NCI-H2196 treated with DMSO at 0.1 percent for 48 hours (cell line): ENCODE measurements around the gene KDM8.
"Not testable (repeated sequence)": the region's sequence is repeated elsewhere in the genome, so short reads cannot be mapped to it uniquely, and the experiment has no call there.

ENCODE experiments used
- DNase-seq: peaks from one replicate; lab custom pipeline; 2025; ENCODE audit not compliant: unreplicated experiment; lab: John Stamatoyannopoulos, UW

The KDM8 gene

GRCh38 chr16:27241658-27242057, 38.3 kb downstream of the KDM8 start:
- no peak for DNase-seq

GRCh38 chr16:27242398-27242797, 39.1 kb downstream of the KDM8 start:
- DNase-seq = no peak

GRCh38 chr16:27242868-27243590, 39.7 kb downstream of the KDM8 start:
- DNase-seq = no peak

- DNase-seq = no peak
Observed at GRCh38 chr16:27243725-27244362, 40.5 kb downstream of the KDM8 start.

- no peak for DNase-seq
Observed at GRCh38 chr16:27244363-27244755, 41.0 kb downstream of the KDM8 start.

GRCh38 chr16:27245276-27246172, 42.2 kb downstream of the KDM8 start:
- DNase-seq = no peak

- no peak for DNase-seq
Observed at GRCh38 chr16:27246439-27246838, 43.1 kb downstream of the KDM8 start.

- not testable (repeated sequence) for DNase-seq
Observed at GRCh38 chr16:27247076-27247475, 43.8 kb downstream of the KDM8 start.

- DNase-seq = no peak
Observed at GRCh38 chr16:27248036-27248435, 44.7 kb downstream of the KDM8 start.

GRCh38 chr16:27248886-27249285, 45.6 kb downstream of the KDM8 start:
- DNase-seq = not testable (repeated sequence)

GRCh38 chr16:27251541-27252205, 48.3 kb downstream of the KDM8 start:
- no peak for DNase-seq

- no peak for DNase-seq
Observed at GRCh38 chr16:27252206-27252585, 48.9 kb downstream of the KDM8 start.

GRCh38 chr16:27253526-27253930, 50.2 kb downstream of the KDM8 start:
- DNase-seq = no peak

- no peak for DNase-seq
Observed at GRCh38 chr16:27254262-27254811, 51.0 kb downstream of the KDM8 start.

- no peak for DNase-seq
Observed at GRCh38 chr16:27256861-27257260, 53.5 kb downstream of the KDM8 start.

- no peak for DNase-seq
Observed at GRCh38 chr16:27257271-27257670, 53.9 kb downstream of the KDM8 start.

- no peak for DNase-seq
Observed at GRCh38 chr16:27258241-27258734, 55.0 kb downstream of the KDM8 start.

- DNase-seq = no peak
Observed at GRCh38 chr16:27259710-27260109, 56.4 kb downstream of the KDM8 start.

- DNase-seq = not testable (repeated sequence)
Observed at GRCh38 chr16:27262904-27263423, 59.6 kb downstream of the KDM8 start.

GRCh38 chr16:27264151-27264550, 60.8 kb downstream of the KDM8 start:
- no peak for DNase-seq
